Gastroesophageal sphincter (tissue), 4 donors: Measurements from ENCODE around the gene RFTN2. TPM values are rescaled to one million over a fixed set of nuclear protein-coding genes. Genes with fewer than 3 reads are reported as not detected.

Experiments
- ATAC-seq: fragments of 150-250 bp; one replicate; pipeline ENCODE4 v1.9.1; 2016; ENCODE audit warnings: mild to moderate bottlenecking, moderate library complexity
- H3K27ac ChIP-seq, 4 donors: fragments of 200-600 bp; sonication (generic) in 3 of 4; 1 replicate in 3 of 4; 2 replicates in 1 of 4; pipeline ENCODE4 v1.5.1; 2016 to 2019
- H3K27me3 ChIP-seq: fragments of 200-600 bp; sonication (generic); one replicate; pipeline ENCODE4 v1.5.1; 2019
- H3K36me3 ChIP-seq, 2 donors: fragments of 200-600 bp; sonication (generic); one replicate each; pipeline ENCODE4 v1.5.1; 2019; ENCODE audit warnings: control low read depth in 1 of 2
- H3K4me1 ChIP-seq, 3 donors: fragments of 200-600 bp; sonication (generic); 1 replicate in 2 of 3; 2 replicates in 1 of 3; pipeline ENCODE4 v1.5.1; 2016 to 2019; ENCODE audit warnings: control low read depth in 2 of 3
- H3K4me3 ChIP-seq, 2 donors: fragments of 200-600 bp; sonication (generic); one replicate each; pipeline ENCODE4 v1.5.1; 2019; ENCODE audit warnings: mild to moderate bottlenecking in 1 of 2, moderate library complexity in 1 of 2
- H3K9me3 ChIP-seq, 3 donors: fragments of 200-600 bp; sonication (generic); one replicate each; pipeline ENCODE4 v1.5.1; 2017 to 2019; ENCODE audit warnings: control low read depth in 2 of 3
- EP300 ChIP-seq: sonication (generic); formaldehyde crosslinking; IDR thresholded peaks from one replicate; pipeline ENCODE4 v1.6.1; 2017; ENCODE audit warnings: antibody characterized with exemption, mild to moderate bottlenecking
- POLR2A ChIP-seq, 2 donors: fragments of 450-650 bp; IDR thresholded peaks; one replicate each; pipeline ENCODE4 v1.6.1; 2017; ENCODE audit warnings: antibody characterized with exemption in 2 of 2, mild to moderate bottlenecking in 2 of 2, moderate library complexity in 1 of 2
- POLR2AphosphoS5 ChIP-seq: sonication (generic); formaldehyde crosslinking; IDR thresholded peaks from one replicate; pipeline ENCODE4 v1.6.1; 2017; ENCODE audit warnings: antibody characterized with exemption
- WGBS, 2 donors: methylation state at CpG; one replicate each; pipeline ENCODE4 v1.1.5; 2018; ENCODE audit warnings: low coverage in 1 of 2; 5-methylcytosine and 5-hydroxymethylcytosine counted together
- total RNA-seq, 4 donors: library from RNA; depleted of rRNA; stranded (reverse); fragments of >200 nt; gene quantifications; one replicate each; pipeline ENCODE4 v1.1.0, GENCODE V29; 2016
- TF ChIP-seq, protein P1 (sequence below), 4 experiments: fragments of 200-600 bp in 2 of 4; fragments of 450-650 bp in 2 of 4; sonication (generic) in 1 of 4; IDR thresholded peaks; one replicate each; pipeline ENCODE4 v1.5.1; 2017 to 2019; ENCODE audit warnings: antibody characterized with exemption in 4 of 4, mild to moderate bottlenecking in 2 of 4, moderate library complexity in 2 of 4

The RFTN2 gene
- total RNA-seq, 4 donors from 2014 or later = 4.2 to 8.9 (median 7.8) TPM

DNA sequence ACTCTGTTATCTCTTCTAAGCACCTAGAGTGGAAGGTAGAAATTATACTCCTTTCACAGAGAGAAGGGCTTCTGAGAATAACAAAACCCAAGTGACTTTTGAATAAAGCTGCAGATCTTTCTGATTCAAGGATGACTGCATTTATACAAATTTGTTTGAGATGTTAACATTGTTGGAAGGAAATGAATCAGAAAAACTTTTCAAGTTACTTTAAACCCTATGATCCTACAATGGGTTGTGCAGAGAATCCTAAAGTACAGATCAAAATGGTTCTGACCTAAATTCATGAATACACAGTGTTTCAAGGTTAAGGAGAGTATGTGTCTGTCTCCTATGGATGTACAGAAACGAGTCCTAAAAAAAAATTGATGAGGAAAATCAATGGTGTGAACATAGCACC, 1.8 kb downstream of the RFTN2 start:
- Histone ChIP-seq H3K9me3 (peaks cover 0 to 3% (median 0%) of the 10 kb centered on the region in 3 donors), H3K27me3 (peaks cover 4% of the 10 kb centered on the region), H3K4me1 (no peaks in the 10 kb centered on the region), H3K4me3 (peak overlapping the region in 1 of 2 donors; percentile 47), H3K36me3 (no peaks in the 10 kb centered on the region), H3K27ac (no peak overlapping the region)
- no peak for TF ChIP-seq EP300
- TF ChIP-seq POLR2A (IDR thresholded peaks at IDR 0.05) = no peak
- TF ChIP-seq POLR2AphosphoS5 = no peak
- TF ChIP-seq, protein P1, sequence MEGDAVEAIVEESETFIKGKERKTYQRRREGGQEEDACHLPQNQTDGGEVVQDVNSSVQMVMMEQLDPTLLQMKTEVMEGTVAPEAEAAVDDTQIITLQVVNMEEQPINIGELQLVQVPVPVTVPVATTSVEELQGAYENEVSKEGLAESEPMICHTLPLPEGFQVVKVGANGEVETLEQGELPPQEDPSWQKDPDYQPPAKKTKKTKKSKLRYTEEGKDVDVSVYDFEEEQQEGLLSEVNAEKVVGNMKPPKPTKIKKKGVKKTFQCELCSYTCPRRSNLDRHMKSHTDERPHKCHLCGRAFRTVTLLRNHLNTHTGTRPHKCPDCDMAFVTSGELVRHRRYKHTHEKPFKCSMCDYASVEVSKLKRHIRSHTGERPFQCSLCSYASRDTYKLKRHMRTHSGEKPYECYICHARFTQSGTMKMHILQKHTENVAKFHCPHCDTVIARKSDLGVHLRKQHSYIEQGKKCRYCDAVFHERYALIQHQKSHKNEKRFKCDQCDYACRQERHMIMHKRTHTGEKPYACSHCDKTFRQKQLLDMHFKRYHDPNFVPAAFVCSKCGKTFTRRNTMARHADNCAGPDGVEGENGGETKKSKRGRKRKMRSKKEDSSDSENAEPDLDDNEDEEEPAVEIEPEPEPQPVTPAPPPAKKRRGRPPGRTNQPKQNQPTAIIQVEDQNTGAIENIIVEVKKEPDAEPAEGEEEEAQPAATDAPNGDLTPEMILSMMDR (IDR thresholded peaks at IDR 0.05) = no peak
- 10 to 26% methylated on average over 1 of the region's 1 CpG for WGBS, 2 donors
- no peak for ATAC-seq

DNA sequence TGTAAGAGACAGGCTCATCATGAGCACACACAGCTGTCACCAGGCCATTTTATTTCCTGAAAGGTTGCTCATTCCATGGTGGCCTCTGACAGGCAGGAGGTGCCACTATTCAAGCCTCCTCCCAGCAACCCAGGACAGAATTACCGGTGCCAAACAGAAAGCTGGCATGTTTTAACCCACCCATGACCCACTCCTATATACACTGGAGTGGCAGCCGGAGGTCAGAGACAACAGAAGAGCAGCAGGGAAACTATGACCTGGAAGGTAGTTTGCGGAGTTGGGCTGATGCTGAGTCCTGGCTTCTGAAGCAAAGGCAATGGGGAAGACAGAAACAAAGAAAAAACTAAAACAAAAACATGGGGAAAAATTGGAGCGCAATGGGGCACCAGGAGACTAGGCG, 2.3 kb downstream of the RFTN2 start:
- TF ChIP-seq POLR2AphosphoS5 (no peak), POLR2A (IDR thresholded peaks at IDR 0.05) (no peak), EP300 (no peak)
- TF ChIP-seq, protein P1 (IDR thresholded peaks at IDR 0.05) = no peak
- ATAC-seq = no peak
- H3K36me3 ChIP-seq = no peaks in the 10 kb centered on the region
- H3K4me1 ChIP-seq = no peaks in the 10 kb centered on the region
- peak overlapping the region in 1 of 2 donors; percentile 47 for H3K4me3 ChIP-seq
- H3K27ac ChIP-seq = no peak overlapping the region
- WGBS, 2 donors = 49 to 70% methylated on average over 5 of the region's 5 CpGs
- H3K27me3 ChIP-seq = peaks cover 4% of the 10 kb centered on the region
- H3K9me3 ChIP-seq = peaks cover 0 to 7% (median 0%) of the 10 kb centered on the region in 3 donors

DNA sequence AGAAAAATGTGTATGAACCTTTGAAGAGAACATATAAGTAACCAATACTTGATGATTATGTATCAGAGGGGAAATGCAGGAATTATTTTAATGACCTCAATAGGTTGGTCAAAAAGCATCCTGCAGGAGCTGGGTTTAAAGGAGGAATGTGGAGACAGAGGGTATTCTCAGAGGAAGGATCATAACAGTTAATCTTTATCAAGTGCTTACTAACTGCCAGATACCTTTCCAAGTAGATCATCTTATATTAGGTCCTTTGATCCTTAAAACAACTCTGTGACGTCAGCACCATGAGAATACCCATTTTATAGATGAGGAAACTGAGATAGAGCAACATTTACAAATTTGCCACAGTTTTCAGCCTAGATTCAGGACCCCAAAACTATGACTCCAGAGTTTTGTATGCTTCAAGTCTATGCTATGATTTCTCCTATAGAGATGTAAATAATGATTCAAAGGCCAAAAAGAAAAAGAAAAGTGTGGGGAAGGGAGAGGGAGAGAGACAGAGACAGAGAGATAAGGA, 3.0 kb downstream of the RFTN2 start:
- ATAC-seq = no peak
- Histone ChIP-seq H3K36me3 (no peaks in the 10 kb centered on the region), H3K9me3 (peaks cover 0 to 14% (median 0%) of the 10 kb centered on the region in 3 donors), H3K27me3 (peaks cover 4% of the 10 kb centered on the region), H3K4me3 (peak overlapping the region in 1 of 2 donors; percentile 47), H3K4me1 (no peaks in the 10 kb centered on the region), H3K27ac (no peak overlapping the region)
- 64% methylated on average over 1 of the region's 1 CpG; no CpG with 5 or more reads in 1 of the 2 donors for WGBS, 2 donors
- no peak for TF ChIP-seq POLR2A (IDR thresholded peaks at IDR 0.05)
- no peak for TF ChIP-seq POLR2AphosphoS5
- TF ChIP-seq EP300 = no peak

DNA sequence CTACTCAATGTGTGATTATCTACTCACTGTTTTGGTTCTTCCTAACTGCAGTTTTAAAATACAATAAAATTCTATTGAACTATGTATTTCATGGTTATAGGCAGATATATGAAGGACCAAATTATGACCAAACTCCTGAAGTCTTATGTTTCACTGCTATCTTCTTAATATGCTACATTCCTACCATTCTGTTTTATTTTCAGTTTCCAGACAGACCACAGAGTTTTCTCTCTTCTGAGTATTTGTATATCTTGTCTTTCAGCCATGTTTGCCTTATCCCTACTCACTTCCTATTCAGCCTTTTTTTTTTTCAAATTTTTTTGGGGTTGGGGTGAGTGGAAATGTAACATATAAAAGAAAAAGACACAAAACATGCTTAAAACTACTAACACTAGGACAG, 6.3 kb downstream of the RFTN2 start:
- no peaks in the 10 kb centered on the region for H3K4me1 ChIP-seq
- no peaks in the 10 kb centered on the region for H3K36me3 ChIP-seq
- peaks cover 0 to 32% (median 0%) of the 10 kb centered on the region in 3 donors for H3K9me3 ChIP-seq
- no peak for ATAC-seq
- H3K27me3 ChIP-seq = peaks cover 4% of the 10 kb centered on the region
- TF ChIP-seq EP300 (no peak), POLR2AphosphoS5 (no peak), POLR2A (IDR thresholded peaks at IDR 0.05) (no peak)
- TF ChIP-seq, protein P1 (IDR thresholded peaks at IDR 0.05) = no peak
- no peak overlapping the region for H3K27ac ChIP-seq
- no peak overlapping the region for H3K4me3 ChIP-seq

DNA sequence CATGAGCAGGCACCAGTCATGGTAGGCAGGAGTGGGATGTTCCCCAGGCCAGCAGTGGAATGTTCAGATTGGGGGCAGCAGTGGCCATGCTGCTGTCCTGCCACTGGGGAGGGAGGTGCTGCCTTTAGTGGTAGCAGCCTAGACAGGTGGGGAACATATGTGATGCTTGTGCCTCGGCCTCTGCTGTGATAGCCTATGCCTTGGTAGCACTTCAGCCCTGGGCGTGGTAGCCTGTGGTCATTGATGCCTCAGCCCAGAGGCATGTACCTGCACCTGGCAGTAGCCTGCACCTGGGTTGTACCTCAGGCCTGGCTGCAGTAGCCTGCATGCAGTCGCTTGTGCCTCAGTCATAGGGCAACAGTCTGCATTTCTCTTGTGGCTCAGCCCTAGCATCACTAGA, 7.1 kb downstream of the RFTN2 start:
- H3K36me3 ChIP-seq = no peaks in the 10 kb centered on the region
- WGBS, 2 donors = no CpG with 5 or more reads among the region's 3 CpGs
- TF ChIP-seq EP300 = no peak
- TF ChIP-seq, protein P1 (IDR thresholded peaks at IDR 0.05) = no peak
- no peak for TF ChIP-seq POLR2AphosphoS5
- no peak for TF ChIP-seq POLR2A (IDR thresholded peaks at IDR 0.05)
- peaks cover 0 to 32% (median 0%) of the 10 kb centered on the region in 3 donors for H3K9me3 ChIP-seq
- no peaks in the 10 kb centered on the region for H3K4me1 ChIP-seq
- no peak overlapping the region for H3K4me3 ChIP-seq
- H3K27me3 ChIP-seq = peaks cover 4% of the 10 kb centered on the region
- ATAC-seq = no peak
- H3K27ac ChIP-seq = no peak overlapping the region
